Keratinocyte (primary cell): ENCODE measurements around the gene LY86. TPM values are rescaled to one million over a fixed set of nuclear protein-coding genes. Genes with fewer than 3 reads are reported as not detected.

Source experiments
- DNase-seq: peaks from one replicate; pipeline ENCODE4 v3.0.0-alpha.2; 2011; ENCODE audit warnings: low read depth, missing footprints, low spot score
- FAIRE-seq: peaks from 2 replicates; lab custom pipeline; 2011; peaks lifted over from hg19 to GRCh38; lab: Jason Lieb, UNC
- H2AFZ ChIP-seq: 2 replicates; pipeline ENCODE4 v1.6.0; 2012; ENCODE audit warnings: low read length, control low read depth, inconsistent platforms; ENCODE audit not compliant: control insufficient read depth
- H3K27ac ChIP-seq: 2 replicates; pipeline ENCODE4 v1.5.1; 2011; ENCODE audit warnings: low read length; ENCODE audit not compliant: control insufficient read depth, insufficient read depth
- H3K27me3 ChIP-seq: 3 replicates; pipeline ENCODE4 v1.6.0; 2011; ENCODE audit warnings: low read length; ENCODE audit not compliant: control insufficient read depth, insufficient read depth; ENCODE audit errors: extremely low read depth
- H3K36me3 ChIP-seq, 2 experiments: 2 replicates in 1 of 2; 3 replicates in 1 of 2; pipeline ENCODE4 v1.5.1; 2011; ENCODE audit warnings: low read length in 2 of 2, mild to moderate bottlenecking in 1 of 2; ENCODE audit not compliant: control insufficient read depth in 2 of 2, insufficient read depth in 2 of 2; ENCODE audit errors: extremely low read depth in 1 of 2
- H3K4me1 ChIP-seq: 3 replicates; pipeline ENCODE4 v1.5.1; 2011; ENCODE audit warnings: low read length; ENCODE audit not compliant: control insufficient read depth, insufficient read depth; ENCODE audit errors: extremely low read depth
- H3K4me2 ChIP-seq: 3 replicates; pipeline ENCODE4 v1.6.0; 2011; ENCODE audit warnings: low read depth, low read length; ENCODE audit not compliant: control insufficient read depth, insufficient read depth; ENCODE audit errors: extremely low read depth
- H3K4me3 ChIP-seq, 3 experiments: fragments of 200-600 bp in 1 of 3; sonication (generic) in 1 of 3; 2 replicates in 2 of 3; 3 replicates in 1 of 3; pipeline ENCODE4 v1.5.1; 2011 to 2016; ENCODE audit warnings: low read length in 3 of 3, mild to moderate bottlenecking in 3 of 3, control low read depth in 2 of 3, inconsistent platforms in 1 of 3, low read depth in 1 of 3, mixed read lengths in 1 of 3, mixed run types in 1 of 3, moderate library complexity in 1 of 3; ENCODE audit not compliant: control insufficient read depth in 2 of 3, insufficient read depth in 2 of 3; ENCODE audit errors: extremely low read depth in 1 of 3
- H3K79me2 ChIP-seq: 2 replicates; pipeline ENCODE4 v1.6.0; 2012; ENCODE audit warnings: low read length; ENCODE audit not compliant: control insufficient read depth, insufficient read depth
- H3K9ac ChIP-seq: 3 replicates; pipeline ENCODE4 v1.6.0; 2011; ENCODE audit warnings: low read length; ENCODE audit not compliant: control insufficient read depth, insufficient read depth; ENCODE audit errors: extremely low read depth
- H3K9me1 ChIP-seq: 3 replicates; pipeline ENCODE4 v1.6.0; 2011; ENCODE audit warnings: low read length; ENCODE audit not compliant: control insufficient read depth, insufficient read depth; ENCODE audit errors: extremely low read depth
- H3K9me3 ChIP-seq: 2 replicates; pipeline ENCODE4 v1.5.1; 2012; ENCODE audit warnings: low read depth, low read length; ENCODE audit not compliant: control insufficient read depth
- H4K20me1 ChIP-seq: 3 replicates; pipeline ENCODE4 v1.6.0; 2011; ENCODE audit warnings: low read length; ENCODE audit not compliant: control insufficient read depth, insufficient read depth; ENCODE audit errors: extremely low read depth
- CTCF ChIP-seq, 3 experiments: IDR thresholded peaks in 1 of 3; conservative IDR thresholded peaks in 1 of 3; optimal IDR thresholded peaks in 1 of 3; 2 replicates in 2 of 3; 3 replicates in 1 of 3; pipeline versions ENCODE3 to v1.5.1; 2011; ENCODE audit warnings: low read length in 3 of 3, mild to moderate bottlenecking in 3 of 3, moderate library complexity in 2 of 3, control low read depth in 1 of 3, inconsistent platforms in 1 of 3; ENCODE audit not compliant: insufficient read depth in 2 of 3; ENCODE audit errors: extremely low read depth in 1 of 3
- EZH2 ChIP-seq: IDR thresholded peaks from one replicate; pipeline ENCODE4 v1.6.1; 2012; ENCODE audit warnings: inconsistent platforms, mild to moderate bottlenecking, low read length, moderate library complexity
- dilution Hi-C: fragments of 300-500 bp; cut with MboI; formaldehyde crosslinking; loops from one replicate; pipeline ENCODE4 v1.7.0; 2020; ENCODE audit warnings: low sequenced_read_pairs; ENCODE audit not compliant: extremely low pct_ligation_motif_present
- polyA plus RNA-seq, 5 experiments: library from polyadenylated mRNA; depleted of rRNA in 3 of 5; stranded (reverse) in 3 of 5; stranded (forward) in 1 of 5; unstranded in 1 of 5; fragments of >200 nt; gene quantifications; 1 replicate in 1 of 5; 2 replicates in 3 of 5; 3 replicates in 1 of 5; pipeline versions ENCODE4 v1.2.1 to v1.2.3, GENCODE V29; 2011 to 2012; ENCODE audit warnings: missing spikeins in 2 of 5, low read depth in 1 of 5, low replicate concordance in 1 of 5

Gene LY86
- polyA plus RNA-seq, 1 donor (not counting 4 experiments of a cell fraction or from before 2014, with no cell fraction given) = not detected

GRCh38 chr6:6639572-6639971 lies 51.1 kb downstream of the LY86 start:
- FAIRE-seq (no peak), DNase-seq (no peak)
- dilution Hi-C loops = no loop called here
- Histone ChIP-seq H3K4me3 (no peak overlapping the region), H3K9me3 (no peaks in the 10 kb centered on the region), H4K20me1 (no peaks in the 10 kb centered on the region), H3K4me1 (no peaks in the 10 kb centered on the region), H3K9ac (no peak overlapping the region), H3K79me2 (no peaks in the 10 kb centered on the region), H3K27me3 (no peaks in the 10 kb centered on the region), H3K4me2 (no peak overlapping the region), H3K27ac (no peak overlapping the region), H3K9me1 (no peaks in the 10 kb centered on the region), H2AFZ (no peak overlapping the region), H3K36me3 (no peaks in the 10 kb centered on the region)
- TF ChIP-seq CTCF (optimal IDR thresholded peaks at IDR 0.05 in 1 of 3, IDR thresholded peaks at IDR 0.05 in 1 of 3, conservative IDR thresholded peaks at IDR 0.05 in 1 of 3; ENCODE audit: extremely low read depth in 1 of 3, insufficient read depth in 2 of 3, low read length in 3 of 3) (no peak), EZH2 (no peak)

DNA sequence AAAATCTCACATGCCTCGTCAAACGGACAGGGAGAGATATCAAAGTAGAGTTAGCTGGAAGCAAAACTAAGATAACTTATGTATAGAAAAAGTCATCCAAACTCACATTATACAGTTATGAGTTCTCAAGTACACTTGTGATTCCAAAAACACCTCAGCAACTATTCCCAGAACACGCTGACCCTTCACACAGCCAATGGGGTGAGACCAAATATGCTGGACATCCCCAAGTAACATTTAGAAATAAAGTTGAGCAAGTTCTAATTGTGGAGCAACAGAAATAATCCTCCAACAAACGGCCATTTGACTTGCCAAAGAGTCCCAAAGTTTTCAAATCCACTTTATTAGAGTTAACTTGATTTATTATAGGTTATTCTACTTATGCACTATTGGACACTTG lies 52.4 kb downstream of the LY86 start:
- FAIRE-seq (no peak), DNase-seq (no peak)
- Histone ChIP-seq H3K79me2 (no peaks in the 10 kb centered on the region), H3K4me1 (peaks cover 7% of the 10 kb centered on the region), H3K4me2 (no peak overlapping the region), H3K27ac (no peak overlapping the region), H4K20me1 (no peaks in the 10 kb centered on the region), H3K27me3 (no peaks in the 10 kb centered on the region), H3K9me3 (no peaks in the 10 kb centered on the region), H2AFZ (no peak overlapping the region), H3K9ac (no peak overlapping the region), H3K4me3 (no peak overlapping the region), H3K36me3 (no peaks in the 10 kb centered on the region), H3K9me1 (no peaks in the 10 kb centered on the region)
- no peak for TF ChIP-seq CTCF (optimal IDR thresholded peaks at IDR 0.05 in 1 of 3, IDR thresholded peaks at IDR 0.05 in 1 of 3, conservative IDR thresholded peaks at IDR 0.05 in 1 of 3; ENCODE audit: extremely low read depth in 1 of 3, insufficient read depth in 2 of 3, low read length in 3 of 3)
- TF ChIP-seq EZH2 = no peak
- dilution Hi-C loops = no loop called here
